H1 (cell line): ENCODE results near the gene FARP2. TPM values are rescaled to one million over a fixed set of nuclear protein-coding genes. Genes with fewer than 3 reads are reported as not detected.

Experiments used
- CTCF ChIA-PET: fragments of 300-600 bp; sonication (Branson Sonifier 250); formaldehyde crosslinking; loops from one replicate; lab custom pipeline; 2021; ENCODE audit not compliant: partially characterized antibody; lab: Charles Lee
- POLR2A ChIA-PET: fragments of 300-600 bp; sonication (Branson Sonifier 250); formaldehyde crosslinking; loops from one replicate; lab custom pipeline; 2021; ENCODE audit warnings: inconsistent platforms; ENCODE audit not compliant: partially characterized antibody; lab: Charles Lee
- DNase-seq, 2 experiments: peaks; one replicate each; pipeline versions ENCODE4 v3.0.0 to v3.0.0-alpha.2; 2010 to 2022; ENCODE audit warnings: low spot score in 2 of 2, low read depth in 1 of 2, mixed read lengths in 1 of 2
- FAIRE-seq: peaks from 2 replicates; lab custom pipeline; 2011; peaks lifted over from hg19 to GRCh38; lab: Jason Lieb, UNC
- H2AFZ ChIP-seq: 2 replicates; pipeline ENCODE4 v1.8.1; 2012; ENCODE audit warnings: low read length, inconsistent platforms
- H2AK5ac ChIP-seq: 2 replicates; pipeline ENCODE4 v1.6.1; 2013; ENCODE audit warnings: low read depth, low read length
- H2BK120ac ChIP-seq: replicated peaks from 2 replicates; pipeline ENCODE3; 2013; ENCODE audit warnings: low read depth, low read length, inconsistent platforms
- H2BK12ac ChIP-seq: 2 replicates; pipeline ENCODE4 v1.6.1; 2013; ENCODE audit warnings: low read depth, low read length
- H2BK15ac ChIP-seq: 2 replicates; pipeline ENCODE4 v1.6.1; 2013; ENCODE audit warnings: low read length
- H2BK20ac ChIP-seq: 2 replicates; pipeline ENCODE4 v1.6.1; 2013; ENCODE audit warnings: low read length
- H2BK5ac ChIP-seq: 2 replicates; pipeline ENCODE4 v1.6.1; 2013; ENCODE audit warnings: low read depth, low read length
- H3K14ac ChIP-seq: 2 replicates; pipeline ENCODE4 v1.6.1; 2013; ENCODE audit warnings: inconsistent platforms; ENCODE audit not compliant: insufficient read length
- H3K18ac ChIP-seq: 2 replicates; pipeline ENCODE4 v1.6.1; 2013; ENCODE audit warnings: low read length; ENCODE audit errors: extremely low read depth
- H3K23ac ChIP-seq: 2 replicates; pipeline ENCODE4 v1.6.1; 2013; ENCODE audit warnings: inconsistent platforms; ENCODE audit not compliant: insufficient read length
- H3K23me2 ChIP-seq: 2 replicates; pipeline ENCODE4 v1.6.1; 2013; ENCODE audit warnings: low read depth, low read length
- H3K27ac ChIP-seq: 2 replicates; pipeline ENCODE4 v1.6.1; 2011; ENCODE audit warnings: low read depth, low read length, inconsistent platforms
- H3K27me3 ChIP-seq, 4 experiments: replicated peaks in 1 of 4; 1 replicate in 1 of 4; 2 replicates in 3 of 4; pipeline versions ENCODE4 v1.6.1 to v1.8.1; 2011 to 2013; ENCODE audit warnings: low read length in 3 of 4, mild to moderate bottlenecking in 3 of 4, inconsistent platforms in 2 of 4, mixed read lengths in 2 of 4, moderate library complexity in 1 of 4; ENCODE audit not compliant: control insufficient read depth in 3 of 4, insufficient read depth in 3 of 4; ENCODE audit errors: extremely low read depth in 1 of 4
- H3K36me3 ChIP-seq, 4 experiments: 2 replicates each; pipeline versions ENCODE4 v1.6.1 to v1.8.1; 2011 to 2013; ENCODE audit warnings: mild to moderate bottlenecking in 4 of 4, low read length in 3 of 4, moderate library complexity in 2 of 4, control low read depth in 1 of 4, inconsistent platforms in 1 of 4; ENCODE audit not compliant: insufficient read depth in 4 of 4, control insufficient read depth in 2 of 4
- H3K4ac ChIP-seq: replicated peaks from 2 replicates; pipeline ENCODE3; 2013; ENCODE audit warnings: low read length, low read depth, mixed read lengths, inconsistent platforms; ENCODE audit not compliant: insufficient read length
- H3K4me1 ChIP-seq, 4 experiments: replicated peaks in 1 of 4; 1 replicate in 1 of 4; 2 replicates in 3 of 4; pipeline versions ENCODE4 v1.6.1 to v1.8.1; 2011 to 2013; ENCODE audit warnings: low read length in 3 of 4, inconsistent platforms in 2 of 4, mixed read lengths in 1 of 4; ENCODE audit not compliant: insufficient read depth in 4 of 4, control insufficient read depth in 3 of 4
- H3K4me2 ChIP-seq, 2 experiments: 2 replicates each; pipeline versions ENCODE4 v1.6.1 to v1.8.1; 2011 to 2013; ENCODE audit warnings: low read depth in 2 of 2, low read length in 2 of 2, control low read depth in 1 of 2, inconsistent platforms in 1 of 2, mild to moderate bottlenecking in 1 of 2; ENCODE audit not compliant: insufficient read depth in 1 of 2
- H3K4me3 ChIP-seq, 4 experiments: fragments of 200-600, 300-600 bp in 1 of 4; sonication (generic), shearing (Covaris generic), sonication (Bioruptor Twin) in 1 of 4; 2 replicates each; pipeline versions ENCODE4 v1.5.1 to v1.8.1; 2011 to 2016; ENCODE audit warnings: low read length in 4 of 4, low read depth in 3 of 4, control low read depth in 2 of 4, inconsistent platforms in 2 of 4, mild to moderate bottlenecking in 2 of 4, mixed read lengths in 1 of 4, moderate library complexity in 1 of 4; ENCODE audit not compliant: insufficient read depth in 2 of 4; ENCODE audit errors: extremely low read depth in 1 of 4
- H3K56ac ChIP-seq: replicated peaks from 2 replicates; pipeline ENCODE3; 2013; ENCODE audit warnings: low read depth, mild to moderate bottlenecking, mixed read lengths, low read length, inconsistent platforms; ENCODE audit not compliant: insufficient read length
- H3K79me1 ChIP-seq: 2 replicates; pipeline ENCODE4 v1.6.1; 2013; ENCODE audit warnings: low read depth, low read length, control low read depth
- H3K79me2 ChIP-seq, 2 experiments: 2 replicates each; pipeline versions ENCODE4 v1.6.1 to v1.8.1; 2012 to 2013; ENCODE audit warnings: low read length in 2 of 2, mild to moderate bottlenecking in 2 of 2, inconsistent platforms in 1 of 2; ENCODE audit not compliant: insufficient read depth in 2 of 2, control insufficient read depth in 1 of 2
- H3K9ac ChIP-seq, 4 experiments: replicated peaks in 1 of 4; 1 replicate in 1 of 4; 2 replicates in 3 of 4; pipeline versions ENCODE4 v1.6.1 to v1.8.1; 2011 to 2013; ENCODE audit warnings: low read depth in 3 of 4, low read length in 3 of 4, control low read depth in 2 of 4, mild to moderate bottlenecking in 2 of 4, moderate library complexity in 2 of 4, inconsistent platforms in 1 of 4; ENCODE audit errors: extremely low read depth in 1 of 4
- H3K9me3 ChIP-seq, 2 experiments: 2 replicates each; pipeline versions ENCODE4 v1.6.1 to v1.8.1; 2012 to 2013; ENCODE audit warnings: mild to moderate bottlenecking in 2 of 2, moderate library complexity in 2 of 2, control low read depth in 1 of 2, inconsistent platforms in 1 of 2, low read depth in 1 of 2, low read length in 1 of 2, mixed read lengths in 1 of 2; ENCODE audit not compliant: insufficient read depth in 2 of 2
- H4K20me1 ChIP-seq, 2 experiments: replicated peaks in 1 of 2; 2 replicates each; pipeline versions ENCODE3 to v1.8.1; 2011 to 2013; ENCODE audit warnings: inconsistent platforms in 2 of 2, low read length in 2 of 2, mild to moderate bottlenecking in 1 of 2; ENCODE audit not compliant: insufficient read depth in 2 of 2, control insufficient read depth in 1 of 2
- H4K5ac ChIP-seq: 2 replicates; pipeline ENCODE4 v1.6.1; 2013; ENCODE audit warnings: low read length, low read depth, mixed read lengths, inconsistent platforms; ENCODE audit not compliant: insufficient read length
- H4K8ac ChIP-seq: 2 replicates; pipeline ENCODE4 v1.8.0; 2013; ENCODE audit warnings: mild to moderate bottlenecking, moderate library complexity, low read length, inconsistent platforms; ENCODE audit not compliant: insufficient read depth; ENCODE audit errors: extremely low read depth
- H4K91ac ChIP-seq: replicated peaks from 2 replicates; pipeline ENCODE3; 2013; ENCODE audit warnings: low read length, mixed read lengths, inconsistent platforms; ENCODE audit not compliant: insufficient read length
- NRF1 ChIP-seq: IDR thresholded peaks from 2 replicates; pipeline ENCODE4 v1.6.1; 2011; ENCODE audit warnings: mild to moderate bottlenecking, low read depth, low read length, improper control_type of control experiment
- POLR2A ChIP-seq, 2 experiments: IDR thresholded peaks; 1 replicate in 1 of 2; 2 replicates in 1 of 2; pipeline ENCODE4 v1.6.1; 2011; ENCODE audit warnings: low read depth in 2 of 2, low read length in 2 of 2, mild to moderate bottlenecking in 2 of 2; ENCODE audit errors: control extremely low read depth in 1 of 2
- SIRT6 ChIP-seq: IDR thresholded peaks from one replicate; pipeline ENCODE4 v1.7.1; 2012; ENCODE audit warnings: low read length, inconsistent platforms
- TAF7 ChIP-seq: optimal IDR thresholded peaks from 2 replicates; pipeline ENCODE3; 2011; ENCODE audit warnings: low read depth, mild to moderate bottlenecking, inconsistent platforms, low read length, moderate library complexity, borderline replicate concordance
- WGBS, 2 experiments: shearing (Covaris generic) in 1 of 2; methylation state at CpG; one replicate each; pipeline versions ENCODE4 v1.1.6 to v1.1.7; 2013 to 2015; ENCODE audit warnings: low lambda C conversion rate in 2 of 2, mixed read lengths in 2 of 2, inconsistent platforms in 1 of 2, low coverage in 1 of 2, missing lambda C conversion rate in 1 of 2; ENCODE audit not compliant: insufficient replicate concordance in 2 of 2, insufficient coverage in 1 of 2, insufficient read length in 1 of 2; ENCODE audit errors: extremely low coverage in 1 of 2, missing lambda C conversion rate in 1 of 2; 5-methylcytosine and 5-hydroxymethylcytosine counted together
- polyA plus RNA-seq, 7 experiments: library from polyadenylated mRNA; depleted of rRNA in 3 of 7; stranded (reverse) in 5 of 7; unstranded in 2 of 7; fragments of >200 nt in 5 of 7; fragments of 200-250 nt in 2 of 7; gene quantifications; 1 replicate in 5 of 7; 2 replicates in 1 of 7; 4 replicates in 1 of 7; pipeline versions ENCODE4 v1.2.1 to v1.2.3, GENCODE V29; 2011 to 2013; ENCODE audit warnings: missing spikeins in 2 of 7, mixed read lengths in 2 of 7
- total RNA-seq: library from RNA; stranded (reverse); fragmentation: NEBNext Ultra II Directional; extraction: Animal tissue kit (Norgen Biotek cat#: 25700); gene quantifications from 2 replicates; pipeline ENCODE4 v1.2.1, GENCODE V29; 2021

FARP2 gene
- total and polyA plus RNA-seq, 2 of the 8 experiments (the other 6 are each of a cell fraction or from before 2014, with no cell fraction given) = 12.4 to 33.4 TPM

DNA sequence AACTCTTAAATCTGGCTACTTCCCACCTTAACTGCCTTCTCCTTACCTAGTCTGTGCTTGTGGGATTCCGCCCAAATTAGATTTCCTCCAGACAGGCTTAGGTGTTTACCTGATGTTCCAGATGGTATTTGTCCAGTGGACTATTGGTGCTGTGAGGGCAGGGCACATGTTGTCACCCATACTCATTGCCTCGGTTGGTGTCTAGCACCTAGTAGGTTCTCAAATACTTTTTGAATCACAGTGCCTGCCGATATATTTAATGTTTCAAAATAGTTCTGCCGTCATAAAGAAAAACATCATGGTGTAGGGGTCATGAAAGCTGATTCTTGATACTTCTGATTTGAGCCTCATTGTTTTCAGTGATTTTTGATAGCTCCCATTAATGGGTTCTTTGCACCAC lies 39.3 kb upstream of the FARP2 start:
- TF ChIP-seq TAF7 = no peak
- TF ChIP-seq SIRT6 = no peak
- peak in 1 of 2 experiments; percentile 24; a peak in 1 of 3 replicates for TF ChIP-seq POLR2A (IDR thresholded peaks at IDR 0.05; ENCODE audit: control extremely low read depth in 1 of 2, low read depth in 2 of 2, low read length in 2 of 2)
- TF ChIP-seq NRF1 = no peak
- TF ChIP-seq, all 59 proteins: peak for 1
- Histone ChIP-seq H4K20me1 (peaks cover 14% of the 10 kb centered on the region in 2 experiments), H2BK5ac (peak overlapping the region; percentile 91), H3K23ac (no peak overlapping the region), H3K56ac (no peak overlapping the region), H2AFZ (no peak overlapping the region), H3K27me3 (no peaks in the 10 kb centered on the region), H3K9me3 (no peaks in the 10 kb centered on the region), H3K4me1 (peaks cover 0 to 8% (median 2%) of the 10 kb centered on the region in 4 experiments; a peak in 3 of 7 replicates), H4K91ac (no peak overlapping the region), H3K4me3 (peak overlapping the region; percentile 72 to 100 (median 97)), H3K14ac (no peak overlapping the region), H3K4ac (peak overlapping the region; percentile 63), H4K5ac (no peak overlapping the region), H2BK15ac (no peak overlapping the region), H3K23me2 (peaks cover 10% of the 10 kb centered on the region), H2BK120ac (no peak overlapping the region), H4K8ac (no peak overlapping the region), H3K9ac (peak overlapping the region; percentile 86 to 96 (median 94)), H3K79me2 (peaks cover 74 to 90% of the 10 kb centered on the region in 2 experiments), H3K36me3 (peaks cover 0 to 7% (median 0%) of the 10 kb centered on the region in 4 experiments; a peak in 1 of 8 replicates), H3K4me2 (peak overlapping the region; percentile 84 to 90), H3K27ac (peak overlapping the region; percentile 90), H2AK5ac (no peak overlapping the region), H2BK12ac (no peak overlapping the region), H3K18ac (no peak overlapping the region), H3K79me1 (peaks cover 3% of the 10 kb centered on the region; the same call in 1 of the 2 replicates), H2BK20ac (no peak overlapping the region)
- WGBS, 2 experiments = 50% methylated on average over 4 of the region's 4 CpGs; no CpG with 5 or more reads in 1 of the 2 experiments
- CTCF ChIA-PET = no interaction called here
- DNase-seq (no peak), FAIRE-seq (no peak)
- POLR2A ChIA-PET = interaction anchor here (0.6 to 3.6 kb wide), 17 partner anchors 8 to 125 kb away, joined by 3 to 47 read pairs (median 4); no protein-coding TSS in a partner anchor
